ENCODE data around the gene FARS2. TPM values are rescaled to one million over a fixed set of nuclear protein-coding genes. Genes with fewer than 3 reads are reported as not detected.

Gene FARS2
- total and polyA plus RNA-seq, 4 donors = 16.6 to 29.0 (median 21.1) TPM

DNA sequence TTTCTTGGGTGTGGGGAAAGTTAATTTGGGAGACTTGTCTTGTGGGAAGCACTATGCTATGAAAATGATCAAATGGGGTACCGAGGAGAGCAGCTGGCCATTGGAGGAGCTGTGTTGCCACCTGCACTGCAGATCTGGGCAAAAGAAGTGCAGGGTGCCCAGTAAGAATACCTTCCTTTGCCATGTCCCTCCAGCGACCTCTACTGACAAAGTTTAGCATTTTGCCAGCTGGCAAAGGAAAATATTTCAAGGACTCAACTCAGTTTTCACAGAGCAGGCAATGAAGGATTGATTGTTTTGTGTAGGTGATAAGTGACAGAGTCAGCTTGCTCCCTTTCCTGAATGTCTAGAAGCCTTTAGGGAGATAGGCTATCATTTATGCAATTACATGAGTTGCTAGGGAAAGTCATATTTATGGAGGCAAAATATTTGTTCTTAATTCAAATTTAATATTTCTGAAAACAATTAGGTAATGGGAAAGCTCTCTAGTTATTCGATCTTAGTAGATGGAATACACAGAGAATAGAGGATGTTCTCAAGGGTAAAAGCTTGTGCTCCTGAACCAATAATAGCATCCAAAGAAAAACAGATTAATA, 118.4 kb downstream of the FARS2 start:
- 78% methylated on average over 1 of the region's 3 CpGs for WGBS (ENCODE audit: insufficient coverage)

GRCh38 chr6:5383856-5384255, 122.5 kb downstream of the FARS2 start:
- Histone ChIP-seq H3K4me1 (ENCODE audit: control insufficient read depth, insufficient read depth, low read length) (no peaks in the 10 kb centered on the region), H3K27ac (ENCODE audit: low read depth, low read length) (no peak overlapping the region), H3K9me3 (ENCODE audit: control insufficient read depth, insufficient read depth, low read length) (no peaks in the 10 kb centered on the region), H3K27me3 (ENCODE audit: control insufficient read depth, insufficient read depth, low read length) (no peaks in the 10 kb centered on the region), H3K36me3 (ENCODE audit: control insufficient read depth, insufficient read depth, low read length) (no peaks in the 10 kb centered on the region), H3K4me3 (ENCODE audit: low read depth, low read length) (no peak overlapping the region)
- DNase-seq (ENCODE audit: low read depth in 4 of 6, low spot score in 6 of 6) = no peak
- WGBS (ENCODE audit: insufficient coverage) = no CpG with 5 or more reads among the region's 1 CpG

More for the DNA sequence above, 118.4 kb downstream of the FARS2 start:
- DNase-seq (ENCODE audit: low read depth in 4 of 6, low spot score in 6 of 6) = peak in 1 of 6 donors; percentile 48
- no peaks in the 10 kb centered on the region for H3K4me1 ChIP-seq (ENCODE audit: control insufficient read depth, insufficient read depth, low read length)
- H3K27me3 ChIP-seq (ENCODE audit: control insufficient read depth, insufficient read depth, low read length) = no peaks in the 10 kb centered on the region
- H3K27ac ChIP-seq (ENCODE audit: low read depth, low read length) = no peak overlapping the region
- no peaks in the 10 kb centered on the region for H3K36me3 ChIP-seq (ENCODE audit: control insufficient read depth, insufficient read depth, low read length)
- H3K4me3 ChIP-seq (ENCODE audit: low read depth, low read length) = no peak overlapping the region
- H3K9me3 ChIP-seq (ENCODE audit: control insufficient read depth, insufficient read depth, low read length) = no peaks in the 10 kb centered on the region

DNA sequence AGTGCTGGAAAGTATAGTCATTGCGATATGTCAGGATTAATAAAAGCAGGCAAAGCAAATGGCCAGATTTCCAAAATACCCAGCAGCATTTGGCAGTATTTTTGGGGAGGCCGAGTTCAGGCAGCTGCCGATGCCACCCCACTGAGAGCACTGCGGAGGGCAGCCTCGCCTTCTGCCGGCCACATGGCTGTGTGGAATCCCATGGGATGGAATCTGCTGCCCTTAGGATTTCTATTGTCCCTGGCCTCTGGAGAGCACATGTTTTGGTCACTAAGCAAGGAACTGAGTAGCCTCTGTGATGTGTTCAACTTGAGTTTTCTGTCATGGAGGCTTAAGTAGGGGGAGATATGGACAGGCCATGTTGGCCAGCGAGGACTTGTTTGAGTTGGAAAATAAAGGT, 123.0 kb downstream of the FARS2 start:
- WGBS (ENCODE audit: insufficient coverage) = 74% methylated on average over 7 of the region's 7 CpGs
- Histone ChIP-seq H3K27me3 (ENCODE audit: control insufficient read depth, insufficient read depth, low read length) (no peaks in the 10 kb centered on the region), H3K4me1 (ENCODE audit: control insufficient read depth, insufficient read depth, low read length) (no peaks in the 10 kb centered on the region), H3K9me3 (ENCODE audit: control insufficient read depth, insufficient read depth, low read length) (no peaks in the 10 kb centered on the region), H3K27ac (ENCODE audit: low read depth, low read length) (no peak overlapping the region), H3K36me3 (ENCODE audit: control insufficient read depth, insufficient read depth, low read length) (no peaks in the 10 kb centered on the region), H3K4me3 (ENCODE audit: low read depth, low read length) (no peak overlapping the region)
- DNase-seq (ENCODE audit: low read depth in 4 of 6, low spot score in 6 of 6) = no peak

DNA sequence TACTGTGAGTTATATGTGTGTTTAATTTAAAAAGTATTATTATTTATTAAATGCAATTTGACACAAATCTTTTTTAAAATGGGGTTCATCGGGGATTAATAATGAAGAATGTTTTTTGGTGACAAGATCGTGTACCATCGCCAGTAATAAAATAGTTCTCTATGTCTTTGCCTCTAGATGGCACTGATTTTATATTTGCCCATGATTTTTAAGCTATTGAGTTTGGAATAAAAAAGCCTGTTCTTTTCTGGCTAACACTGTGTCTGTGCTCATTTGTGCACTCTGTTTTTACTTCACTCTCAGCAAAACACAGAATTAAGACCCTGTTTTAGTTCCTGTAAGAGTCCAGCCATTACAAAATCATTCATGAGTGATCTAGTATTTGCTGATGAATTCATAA, 127.0 kb downstream of the FARS2 start:
- peak in 1 of 6 donors; percentile 51 for DNase-seq (ENCODE audit: low read depth in 4 of 6, low spot score in 6 of 6)
- H3K9me3 ChIP-seq (ENCODE audit: control insufficient read depth, insufficient read depth, low read length) = no peaks in the 10 kb centered on the region
- no peaks in the 10 kb centered on the region for H3K27me3 ChIP-seq (ENCODE audit: control insufficient read depth, insufficient read depth, low read length)
- H3K27ac ChIP-seq (ENCODE audit: low read depth, low read length) = no peak overlapping the region
- no peak overlapping the region for H3K4me3 ChIP-seq (ENCODE audit: low read depth, low read length)
- H3K36me3 ChIP-seq (ENCODE audit: control insufficient read depth, insufficient read depth, low read length) = no peaks in the 10 kb centered on the region
- no peaks in the 10 kb centered on the region for H3K4me1 ChIP-seq (ENCODE audit: control insufficient read depth, insufficient read depth, low read length)
- WGBS (ENCODE audit: insufficient coverage) = 94% methylated on average over 3 of the region's 3 CpGs

DNA sequence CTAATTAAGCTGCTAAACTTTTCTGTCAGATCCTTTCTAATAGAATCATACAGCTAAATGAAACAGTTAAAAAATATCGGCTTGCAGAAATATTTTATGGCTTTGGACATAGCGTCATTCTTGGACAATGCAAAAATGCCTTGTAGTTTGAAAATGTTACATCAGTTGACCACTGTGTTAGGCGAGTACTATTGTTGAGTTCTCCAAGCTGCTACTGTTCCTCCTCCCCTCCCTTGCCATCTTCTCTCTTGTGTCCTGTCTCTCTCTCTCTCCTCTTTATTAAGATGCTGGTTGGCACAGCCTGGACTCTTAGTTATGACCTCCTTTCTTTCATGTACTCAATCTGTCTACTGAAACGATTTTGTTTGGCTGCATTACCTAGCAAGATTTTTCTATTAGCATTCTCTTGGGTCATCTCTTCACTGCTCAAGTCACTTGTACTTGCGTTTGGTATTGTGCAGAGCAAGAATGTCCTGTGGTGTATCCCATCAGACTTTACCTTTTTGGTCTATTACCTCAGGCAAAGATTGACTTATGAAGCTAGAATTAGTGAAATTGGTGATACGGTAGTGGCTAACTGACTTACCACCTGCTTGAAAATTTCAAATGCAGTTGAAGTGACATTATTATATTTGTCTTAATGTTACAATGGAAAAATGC, 127.9 kb downstream of the FARS2 start:
- no peaks in the 10 kb centered on the region for H3K36me3 ChIP-seq (ENCODE audit: control insufficient read depth, insufficient read depth, low read length)
- DNase-seq (ENCODE audit: low read depth in 4 of 6, low spot score in 6 of 6) = no peak
- 71% methylated on average over 1 of the region's 6 CpGs for WGBS (ENCODE audit: insufficient coverage)
- H3K27ac ChIP-seq (ENCODE audit: low read depth, low read length) = no peak overlapping the region
- no peak overlapping the region for H3K4me3 ChIP-seq (ENCODE audit: low read depth, low read length)
- no peaks in the 10 kb centered on the region for H3K9me3 ChIP-seq (ENCODE audit: control insufficient read depth, insufficient read depth, low read length)
- no peaks in the 10 kb centered on the region for H3K27me3 ChIP-seq (ENCODE audit: control insufficient read depth, insufficient read depth, low read length)
- H3K4me1 ChIP-seq (ENCODE audit: control insufficient read depth, insufficient read depth, low read length) = no peaks in the 10 kb centered on the region

DNA sequence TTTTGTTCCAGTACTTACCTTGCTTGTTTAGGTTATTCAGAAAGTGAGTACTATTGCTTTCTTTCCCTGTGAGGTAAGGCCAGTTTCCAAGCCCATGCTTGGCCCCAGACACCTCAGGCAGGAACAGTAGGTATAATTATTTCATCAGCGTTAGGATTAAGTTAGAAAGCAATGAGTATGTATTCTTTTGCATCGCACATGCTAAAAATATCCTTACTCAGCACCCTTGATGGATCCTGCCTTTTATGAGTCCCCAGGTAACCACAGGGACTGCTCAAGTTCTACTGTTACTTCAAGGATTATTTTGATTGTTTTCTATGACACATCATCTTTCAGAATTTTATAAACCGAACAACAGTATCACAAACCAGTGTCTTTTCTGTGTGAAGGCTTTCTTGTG, 128.9 kb downstream of the FARS2 start:
- no peak for DNase-seq (ENCODE audit: low read depth in 4 of 6, low spot score in 6 of 6)
- Histone ChIP-seq H3K27me3 (ENCODE audit: control insufficient read depth, insufficient read depth, low read length) (no peaks in the 10 kb centered on the region), H3K27ac (ENCODE audit: low read depth, low read length) (no peak overlapping the region), H3K9me3 (ENCODE audit: control insufficient read depth, insufficient read depth, low read length) (no peaks in the 10 kb centered on the region), H3K36me3 (ENCODE audit: control insufficient read depth, insufficient read depth, low read length) (no peaks in the 10 kb centered on the region), H3K4me3 (ENCODE audit: low read depth, low read length) (no peak overlapping the region), H3K4me1 (ENCODE audit: control insufficient read depth, insufficient read depth, low read length) (no peaks in the 10 kb centered on the region)
- WGBS (ENCODE audit: insufficient coverage) = no CpG with 5 or more reads among the region's 3 CpGs

- H3K36me3 ChIP-seq (ENCODE audit: control insufficient read depth, insufficient read depth, low read length) = no peaks in the 10 kb centered on the region
- no peaks in the 10 kb centered on the region for H3K27me3 ChIP-seq (ENCODE audit: control insufficient read depth, insufficient read depth, low read length)
- H3K4me3 ChIP-seq (ENCODE audit: low read depth, low read length) = no peak overlapping the region
- H3K4me1 ChIP-seq (ENCODE audit: control insufficient read depth, insufficient read depth, low read length) = peaks cover 3% of the 10 kb centered on the region
- WGBS (ENCODE audit: insufficient coverage) = no CpG with 5 or more reads among the region's 4 CpGs
- no peak for DNase-seq (ENCODE audit: low read depth in 4 of 6, low spot score in 6 of 6)
- H3K27ac ChIP-seq (ENCODE audit: low read depth, low read length) = no peak overlapping the region
- no peaks in the 10 kb centered on the region for H3K9me3 ChIP-seq (ENCODE audit: control insufficient read depth, insufficient read depth, low read length)
These were observed 133.0 kb downstream of the FARS2 start for GRCh38 chr6:5394280-5394679.

DNA sequence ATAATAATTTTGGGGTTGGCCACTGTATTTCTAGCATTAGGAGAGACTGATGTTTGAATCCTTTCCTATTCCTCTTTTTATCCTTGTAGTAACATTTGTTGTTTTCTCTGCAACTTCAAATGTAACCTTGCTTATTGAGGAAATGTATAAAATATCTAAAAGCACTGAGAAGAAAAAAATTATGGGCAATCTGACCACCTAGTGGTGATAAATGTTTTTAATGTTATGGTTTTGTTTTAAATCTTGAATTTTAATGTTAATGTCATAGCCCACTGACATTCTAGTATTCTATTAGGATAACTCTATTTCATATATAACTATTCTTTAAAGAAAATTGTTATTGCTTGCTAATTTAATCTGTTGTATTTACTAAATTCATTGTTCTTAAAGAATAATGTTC, 134.4 kb downstream of the FARS2 start:
- no peak for DNase-seq (ENCODE audit: low read depth in 4 of 6, low spot score in 6 of 6)
- H3K36me3 ChIP-seq (ENCODE audit: control insufficient read depth, insufficient read depth, low read length) = no peaks in the 10 kb centered on the region
- H3K27ac ChIP-seq (ENCODE audit: low read depth, low read length) = no peak overlapping the region
- no peaks in the 10 kb centered on the region for H3K27me3 ChIP-seq (ENCODE audit: control insufficient read depth, insufficient read depth, low read length)
- H3K4me3 ChIP-seq (ENCODE audit: low read depth, low read length) = no peak overlapping the region
- H3K4me1 ChIP-seq (ENCODE audit: control insufficient read depth, insufficient read depth, low read length) = peaks cover 3% of the 10 kb centered on the region
- no peaks in the 10 kb centered on the region for H3K9me3 ChIP-seq (ENCODE audit: control insufficient read depth, insufficient read depth, low read length)

- DNase-seq (ENCODE audit: low read depth in 4 of 6, low spot score in 6 of 6) = no peak
These were observed 137.2 kb downstream of the FARS2 start for GRCh38 chr6:5398530-5398929.

GRCh38 chr6:5399391-5399790, 138.1 kb downstream of the FARS2 start:
- Histone ChIP-seq H3K9me3 (ENCODE audit: control insufficient read depth, insufficient read depth, low read length) (no peaks in the 10 kb centered on the region), H3K27ac (ENCODE audit: low read depth, low read length) (no peak overlapping the region), H3K4me1 (ENCODE audit: control insufficient read depth, insufficient read depth, low read length) (peaks cover 3% of the 10 kb centered on the region), H3K27me3 (ENCODE audit: control insufficient read depth, insufficient read depth, low read length) (no peaks in the 10 kb centered on the region), H3K4me3 (ENCODE audit: low read depth, low read length) (no peak overlapping the region), H3K36me3 (ENCODE audit: control insufficient read depth, insufficient read depth, low read length) (no peaks in the 10 kb centered on the region)
- no CpG with 5 or more reads among the region's 2 CpGs for WGBS (ENCODE audit: insufficient coverage)
- no peak for DNase-seq (ENCODE audit: low read depth in 4 of 6, low spot score in 6 of 6)

More at GRCh38 chr6:5398530-5398929, 137.2 kb downstream of the FARS2 start:
- Histone ChIP-seq H3K27ac (ENCODE audit: low read depth, low read length) (no peak overlapping the region), H3K4me1 (ENCODE audit: control insufficient read depth, insufficient read depth, low read length) (peaks cover 3% of the 10 kb centered on the region), H3K4me3 (ENCODE audit: low read depth, low read length) (no peak overlapping the region), H3K27me3 (ENCODE audit: control insufficient read depth, insufficient read depth, low read length) (no peaks in the 10 kb centered on the region), H3K36me3 (ENCODE audit: control insufficient read depth, insufficient read depth, low read length) (no peaks in the 10 kb centered on the region), H3K9me3 (ENCODE audit: control insufficient read depth, insufficient read depth, low read length) (no peaks in the 10 kb centered on the region)
- no CpG with 5 or more reads among the region's 1 CpG for WGBS (ENCODE audit: insufficient coverage)
